ENCODE data around the gene GFAP. TPM values are rescaled to one million over a fixed set of nuclear protein-coding genes. Genes with fewer than 3 reads are reported as not detected.

The GFAP gene
- total RNA-seq, 1 experiment from 2014 or later = 1.2 TPM

- Histone ChIP-seq H3K23me2 (ENCODE audit: insufficient read length, low read depth, low read length, poor library complexity, severe bottlenecking) (no peaks in the 10 kb centered on the region), H4K5ac (ENCODE audit: insufficient read length, low read depth, low read length) (no peak overlapping the region), H4K20me1 (ENCODE audit: control insufficient read depth, insufficient read depth, insufficient read length) (no peaks in the 10 kb centered on the region), H3K4ac (ENCODE audit: low read depth, low read length) (no peak overlapping the region), H3K79me1 (ENCODE audit: insufficient read depth, low read depth, low read length, poor library complexity, severe bottlenecking) (no peaks in the 10 kb centered on the region), H3K79me2 (ENCODE audit: insufficient read depth, low read length) (no peaks in the 10 kb centered on the region), H2BK15ac (ENCODE audit: low read depth, low read length) (no peak overlapping the region), H3K4me2 (ENCODE audit: insufficient read depth, insufficient read length, low read length) (no peak overlapping the region), H3K9me3 (ENCODE audit: control insufficient read depth, low read depth, low read length) (no peaks in the 10 kb centered on the region), H2BK12ac (ENCODE audit: insufficient read length, low read depth, low read length) (no peak overlapping the region), H4K91ac (ENCODE audit: insufficient read length, low read depth, low read length) (no peak overlapping the region), H2BK120ac (ENCODE audit: low read depth, low read length, poor library complexity, severe bottlenecking) (no peak overlapping the region), H3K14ac (ENCODE audit: insufficient read depth, low read length) (no peak overlapping the region), H3K23ac (ENCODE audit: insufficient read length, low read depth, low read length) (no peak overlapping the region), H4K8ac (replicated peaks; ENCODE audit: insufficient read length, low read depth, low read length) (no peak overlapping the region), H3T11ph (ENCODE audit: low read length) (no peak overlapping the region), H3K4me1 (ENCODE audit: insufficient read depth, low read length) (peaks cover 7% of the 10 kb centered on the region; the same call in 1 of the 2 replicates), H2AK5ac (ENCODE audit: insufficient read length, low read length) (no peak overlapping the region), H3K27me3 (ENCODE audit: insufficient read depth, low read length) (no peaks in the 10 kb centered on the region), H3K56ac (ENCODE audit: insufficient read length, low read depth, low read length) (no peak overlapping the region), H2BK20ac (ENCODE audit: low read depth, low read length, poor library complexity, severe bottlenecking) (no peak overlapping the region), H3K27ac (ENCODE audit: insufficient read length, low read depth, low read length) (no peak overlapping the region), H3K18ac (ENCODE audit: insufficient read length, low read depth, low read length) (no peak overlapping the region), H3K9ac (ENCODE audit: extremely low read depth, insufficient read length, low read length) (no peak overlapping the region), H2BK5ac (ENCODE audit: insufficient read length, low read length) (no peak overlapping the region), H2AFZ (ENCODE audit: low read length) (no peak overlapping the region)
- H3K4me3 Mint-ChIP-seq = no peak overlapping the region
- no peak for DNase-seq
- H3K9me3 Mint-ChIP-seq = no peaks in the 10 kb centered on the region
- H3K4me1 Mint-ChIP-seq = peaks cover 17 to 32% of the 10 kb centered on the region in 2 experiments
- peak overlapping the region in 1 of 3 experiments; percentile 90; a peak in 3 of 7 replicates for H3K27ac Mint-ChIP-seq
- H3K36me3 Mint-ChIP-seq (ENCODE audit: insufficient read depth in 1 of 3, low read depth in 3 of 3) = peaks cover 25 to 41% (median 36%) of the 10 kb centered on the region in 3 experiments
- H3K27me3 Mint-ChIP-seq (ENCODE audit: low read depth) = peaks cover 15% of the 10 kb centered on the region
- TF ChIP-seq, protein P1, sequence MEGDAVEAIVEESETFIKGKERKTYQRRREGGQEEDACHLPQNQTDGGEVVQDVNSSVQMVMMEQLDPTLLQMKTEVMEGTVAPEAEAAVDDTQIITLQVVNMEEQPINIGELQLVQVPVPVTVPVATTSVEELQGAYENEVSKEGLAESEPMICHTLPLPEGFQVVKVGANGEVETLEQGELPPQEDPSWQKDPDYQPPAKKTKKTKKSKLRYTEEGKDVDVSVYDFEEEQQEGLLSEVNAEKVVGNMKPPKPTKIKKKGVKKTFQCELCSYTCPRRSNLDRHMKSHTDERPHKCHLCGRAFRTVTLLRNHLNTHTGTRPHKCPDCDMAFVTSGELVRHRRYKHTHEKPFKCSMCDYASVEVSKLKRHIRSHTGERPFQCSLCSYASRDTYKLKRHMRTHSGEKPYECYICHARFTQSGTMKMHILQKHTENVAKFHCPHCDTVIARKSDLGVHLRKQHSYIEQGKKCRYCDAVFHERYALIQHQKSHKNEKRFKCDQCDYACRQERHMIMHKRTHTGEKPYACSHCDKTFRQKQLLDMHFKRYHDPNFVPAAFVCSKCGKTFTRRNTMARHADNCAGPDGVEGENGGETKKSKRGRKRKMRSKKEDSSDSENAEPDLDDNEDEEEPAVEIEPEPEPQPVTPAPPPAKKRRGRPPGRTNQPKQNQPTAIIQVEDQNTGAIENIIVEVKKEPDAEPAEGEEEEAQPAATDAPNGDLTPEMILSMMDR (conservative IDR thresholded peaks at IDR 0.05) = no peak
- WGBS (ENCODE audit: extremely low coverage, insufficient read length, low lambda C conversion rate) = no CpG with 5 or more reads among the region's 9 CpGs
These were observed 8.8 kb upstream of the GFAP start for GRCh38 chr17:44924107-44924544.
